Measurements from ENCODE around the gene TMTC1. TPM values are rescaled to one million over a fixed set of nuclear protein-coding genes. Genes with fewer than 3 reads are reported as not detected.

Gene TMTC1
- total and polyA plus RNA-seq, 8 donors = 1.2 to 5.1 (median 2.8) TPM

DNA sequence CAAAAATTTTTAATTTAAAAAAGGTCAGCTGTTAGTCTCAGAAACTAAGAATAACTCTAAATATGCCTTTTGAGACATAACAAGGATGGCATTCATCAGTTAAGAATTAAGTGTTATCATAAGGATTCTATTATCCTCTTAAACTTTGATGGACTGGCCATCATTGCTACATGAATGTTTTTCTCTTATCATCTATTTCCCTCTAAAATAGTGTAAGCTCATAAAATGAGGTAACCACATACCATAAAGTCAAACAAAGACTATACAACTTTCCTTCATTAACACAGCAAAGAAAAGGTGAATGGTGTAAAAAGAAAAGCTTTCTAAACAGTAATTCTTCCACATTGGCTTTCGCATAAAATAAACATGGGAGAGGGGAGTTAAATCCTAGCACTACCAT lies 41.1 kb downstream of the TMTC1 start:
- TF ChIP-seq, protein P1, sequence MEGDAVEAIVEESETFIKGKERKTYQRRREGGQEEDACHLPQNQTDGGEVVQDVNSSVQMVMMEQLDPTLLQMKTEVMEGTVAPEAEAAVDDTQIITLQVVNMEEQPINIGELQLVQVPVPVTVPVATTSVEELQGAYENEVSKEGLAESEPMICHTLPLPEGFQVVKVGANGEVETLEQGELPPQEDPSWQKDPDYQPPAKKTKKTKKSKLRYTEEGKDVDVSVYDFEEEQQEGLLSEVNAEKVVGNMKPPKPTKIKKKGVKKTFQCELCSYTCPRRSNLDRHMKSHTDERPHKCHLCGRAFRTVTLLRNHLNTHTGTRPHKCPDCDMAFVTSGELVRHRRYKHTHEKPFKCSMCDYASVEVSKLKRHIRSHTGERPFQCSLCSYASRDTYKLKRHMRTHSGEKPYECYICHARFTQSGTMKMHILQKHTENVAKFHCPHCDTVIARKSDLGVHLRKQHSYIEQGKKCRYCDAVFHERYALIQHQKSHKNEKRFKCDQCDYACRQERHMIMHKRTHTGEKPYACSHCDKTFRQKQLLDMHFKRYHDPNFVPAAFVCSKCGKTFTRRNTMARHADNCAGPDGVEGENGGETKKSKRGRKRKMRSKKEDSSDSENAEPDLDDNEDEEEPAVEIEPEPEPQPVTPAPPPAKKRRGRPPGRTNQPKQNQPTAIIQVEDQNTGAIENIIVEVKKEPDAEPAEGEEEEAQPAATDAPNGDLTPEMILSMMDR (IDR thresholded peaks at IDR 0.05) = no peak
- ATAC-seq = no peak
- WGBS, 2 donors = 91 to 94% methylated on average over 1 of the region's 1 CpG
- no peak for DNase-seq
- Histone ChIP-seq H3K4me3 (no peak overlapping the region), H3K27me3 (no peaks in the 10 kb centered on the region), H3K9me3 (no peaks in the 10 kb centered on the region), H3K27ac (no peak overlapping the region), H3K36me3 (no peaks in the 10 kb centered on the region), H3K4me1 (no peaks in the 10 kb centered on the region)
- intact Hi-C loops (cut with DNase I) = no loop called here
- no peak for FAIRE-seq

DNA sequence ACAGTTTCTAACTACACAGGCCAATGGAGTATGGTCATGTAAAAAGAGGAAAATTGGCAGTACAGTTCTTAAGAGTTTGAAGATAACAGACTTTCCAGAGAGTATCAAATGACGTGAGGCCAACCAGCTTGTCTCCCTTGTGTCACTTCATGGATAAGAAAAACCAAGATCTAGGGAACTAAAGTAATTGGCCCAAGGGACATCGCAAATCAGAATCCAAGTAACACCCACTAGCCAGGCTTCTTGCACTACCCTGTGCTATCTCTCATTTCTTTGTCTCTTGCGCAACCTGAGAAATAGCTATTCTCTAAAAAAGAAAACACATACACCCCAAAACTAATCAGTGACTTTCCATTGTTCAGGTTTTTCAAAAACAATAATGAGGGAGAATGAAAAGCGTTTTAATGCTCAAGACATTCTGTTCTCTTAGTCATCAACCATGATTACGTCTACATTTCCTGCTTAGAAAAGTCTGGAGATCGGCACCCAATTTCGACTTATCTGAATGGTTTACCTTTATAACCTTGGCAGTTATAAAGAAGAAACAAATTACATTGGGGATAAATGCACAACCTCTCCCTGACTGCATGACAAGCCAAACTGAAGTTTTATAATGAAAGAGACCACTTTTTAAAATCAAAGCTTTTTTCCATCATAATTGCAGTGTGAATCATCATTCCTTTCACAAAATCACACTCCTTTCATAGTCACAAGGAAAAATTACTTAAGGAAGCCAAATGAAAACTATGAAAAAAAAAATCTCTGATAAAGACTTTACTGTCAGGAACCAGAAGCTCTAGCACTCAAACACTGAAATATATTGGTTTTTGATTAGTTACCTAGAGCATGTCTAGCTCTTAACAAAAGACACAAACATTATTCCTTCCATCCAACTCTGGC lies 42.1 kb downstream of the TMTC1 start:
- FAIRE-seq (no peak), ATAC-seq (no peak), DNase-seq (no peak)
- H3K4me3 ChIP-seq = no peak overlapping the region
- no peaks in the 10 kb centered on the region for H3K4me1 ChIP-seq
- H3K36me3 ChIP-seq = no peaks in the 10 kb centered on the region
- H3K27me3 ChIP-seq = no peaks in the 10 kb centered on the region
- no peak overlapping the region for H3K27ac ChIP-seq
- H3K9me3 ChIP-seq = no peaks in the 10 kb centered on the region
- WGBS, 2 donors = 72 to 74% methylated on average over 7 of the region's 7 CpGs
- TF ChIP-seq, protein P1 (IDR thresholded peaks at IDR 0.05) = no peak
- intact Hi-C loops (cut with DNase I) = no loop called here

DNA sequence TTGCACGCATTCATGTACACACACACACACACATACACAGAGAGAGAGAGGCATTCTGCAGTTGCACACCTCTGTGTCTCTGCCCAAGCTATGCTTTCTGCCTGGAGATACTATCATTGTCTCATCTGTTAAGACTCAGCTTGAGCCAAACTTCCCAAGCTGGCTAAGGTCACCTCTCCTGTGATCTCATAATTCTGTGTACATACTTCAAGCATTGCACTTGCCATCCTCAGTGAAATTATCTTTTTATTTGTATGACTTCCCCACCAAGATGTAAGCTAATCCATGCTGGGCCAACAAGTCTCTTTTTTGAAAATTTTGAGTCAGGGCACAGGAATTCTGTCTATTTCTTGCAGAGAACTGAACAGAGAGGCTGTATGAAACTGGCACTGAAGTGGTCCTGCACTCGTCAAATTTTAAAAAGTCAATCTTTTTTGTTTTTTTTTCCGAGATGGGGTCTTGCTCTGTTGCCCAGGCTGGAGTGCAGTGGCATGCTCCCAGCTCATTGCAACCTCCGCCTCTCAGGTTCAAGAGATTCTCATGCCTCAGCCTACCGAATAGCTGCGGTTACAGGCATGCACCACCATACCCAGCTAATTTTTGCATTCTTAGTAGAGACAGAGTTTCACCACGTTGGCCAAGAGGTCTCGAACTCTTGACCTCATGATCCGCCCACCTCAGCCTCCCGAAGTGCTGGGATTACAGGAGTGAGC lies 44.3 kb downstream of the TMTC1 start:
- no peaks in the 10 kb centered on the region for H3K27me3 ChIP-seq
- H3K4me1 ChIP-seq = no peaks in the 10 kb centered on the region
- 75 to 77% methylated on average over 10 of the region's 10 CpGs for WGBS, 2 donors
- TF ChIP-seq, protein P1 (IDR thresholded peaks at IDR 0.05) = no peak
- intact Hi-C loops (cut with DNase I) = no loop called here
- no peaks in the 10 kb centered on the region for H3K36me3 ChIP-seq
- FAIRE-seq (no peak), DNase-seq (no peak), ATAC-seq (no peak)
- no peak overlapping the region for H3K4me3 ChIP-seq
- H3K27ac ChIP-seq = no peak overlapping the region
- no peaks in the 10 kb centered on the region for H3K9me3 ChIP-seq

DNA sequence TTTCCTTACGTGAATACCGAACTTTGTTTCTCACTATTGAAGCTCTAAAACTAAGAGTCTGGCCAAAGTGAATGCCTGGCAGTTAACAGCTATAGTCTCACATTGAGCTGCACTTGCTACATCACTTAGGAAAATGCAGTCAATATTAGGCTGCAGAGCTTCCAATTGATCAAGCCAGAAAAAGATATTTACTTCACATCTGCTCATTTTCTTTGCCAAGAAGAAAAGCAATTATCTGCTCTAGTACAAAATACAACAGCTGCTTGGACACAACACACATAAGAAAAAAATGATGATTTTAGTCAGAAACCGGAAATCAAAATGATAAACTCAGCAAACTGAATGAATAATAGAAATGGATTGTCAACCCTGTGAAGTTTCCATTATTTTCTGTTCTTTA lies 45.4 kb downstream of the TMTC1 start:
- WGBS, 2 donors = 64 to 79% methylated on average over 3 of the region's 3 CpGs
- FAIRE-seq (no peak), DNase-seq (no peak), ATAC-seq (no peak)
- H3K36me3 ChIP-seq = no peaks in the 10 kb centered on the region
- H3K4me1 ChIP-seq = no peaks in the 10 kb centered on the region
- no peak overlapping the region for H3K4me3 ChIP-seq
- no peak overlapping the region for H3K27ac ChIP-seq
- intact Hi-C loops (cut with DNase I) = no loop called here
- no peaks in the 10 kb centered on the region for H3K27me3 ChIP-seq
- TF ChIP-seq, protein P1 (IDR thresholded peaks at IDR 0.05) = no peak
- H3K9me3 ChIP-seq = no peaks in the 10 kb centered on the region

DNA sequence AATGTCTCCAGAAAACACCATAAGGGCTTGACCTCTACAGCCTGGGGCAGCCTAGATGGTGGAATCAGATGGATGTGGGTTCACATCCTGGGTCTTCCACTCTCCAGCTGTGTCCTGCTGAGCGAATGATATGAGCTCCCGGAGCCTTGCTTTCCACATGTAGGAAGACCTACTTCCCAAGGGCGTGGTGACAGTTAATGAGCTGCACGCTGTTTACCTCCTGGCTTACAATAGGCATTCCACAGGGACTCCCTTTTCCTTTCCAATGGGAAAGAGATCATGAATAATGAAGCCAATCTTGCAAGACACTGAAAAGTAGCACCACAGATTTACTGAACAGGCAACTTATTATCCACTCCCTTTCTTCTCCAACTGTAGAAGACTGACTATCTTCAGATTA lies 46.1 kb downstream of the TMTC1 start:
- ATAC-seq = no peak
- Histone ChIP-seq H3K27ac (no peak overlapping the region), H3K27me3 (no peaks in the 10 kb centered on the region), H3K4me1 (no peaks in the 10 kb centered on the region), H3K4me3 (no peak overlapping the region), H3K9me3 (no peaks in the 10 kb centered on the region), H3K36me3 (no peaks in the 10 kb centered on the region)
- TF ChIP-seq, protein P1 (IDR thresholded peaks at IDR 0.05) = no peak
- 71 to 82% methylated on average over 4 of the region's 4 CpGs for WGBS, 2 donors
- DNase-seq = no peak
- intact Hi-C loops (cut with DNase I) = no loop called here
- FAIRE-seq = no peak

Data from pancreas (tissue), 10 donors.